GM12878 (cell line): ENCODE measurements around the gene TMED10. TPM values are rescaled to one million over a fixed set of nuclear protein-coding genes. Genes with fewer than 3 reads are reported as not detected.

Experiments
- ATAC-seq: fragments of 200-7000 bp; cut with Tn5 transposase; 3 replicates; pipeline ENCODE4 v1.9.1; 2020; ENCODE audit warnings: mild to moderate bottlenecking, moderate library complexity
- BruUV-seq: library from RNA; stranded (reverse); fragments of 400-500 nt; replicated peaks from 2 replicates; lab custom pipeline; 2021; lab: Mats Ljungman, UMichigan
- CTCF ChIA-PET: fragments of 300-600 bp; sonication (Branson Sonifier 250); formaldehyde crosslinking; extraction: SDS; loops from one replicate; lab custom pipeline; 2021; ENCODE audit warnings: inconsistent platforms; lab: Yijun Ruan, JAX
- POLR2A ChIA-PET: fragments of 350-600 bp; formaldehyde crosslinking; extraction: SDS; loops from one replicate; lab custom pipeline; 2021; ENCODE audit warnings: inconsistent platforms; lab: Charles Lee
- RAD21 ChIA-PET: fragments of 300-600 bp; sonication (Branson Sonifier 250); formaldehyde crosslinking; loops from one replicate; lab custom pipeline; 2023; ENCODE audit warnings: antibody characterized with exemption; ENCODE audit not compliant: unreplicated experiment; lab: Charles Lee
- SMC1A ChIA-PET: fragments of 300-600 bp; sonication (Branson Sonifier 250); formaldehyde crosslinking; loops from one replicate; lab custom pipeline; 2023; ENCODE audit not compliant: unreplicated experiment, uncharacterized antibody; lab: Charles Lee
- DNase-seq: peaks from one replicate; pipeline ENCODE4 v3.0.0-alpha.2; 2011; ENCODE audit warnings: low read depth, low spot score
- FAIRE-seq: peaks from 3 replicates; lab custom pipeline; 2011; peaks lifted over from hg19 to GRCh38; lab: Jason Lieb, UNC
- H2AFZ ChIP-seq: 2 replicates; pipeline ENCODE4 v1.6.0; 2011; ENCODE audit warnings: low read depth, low read length, control low read depth; ENCODE audit not compliant: control insufficient read depth
- H3K27ac ChIP-seq: 2 replicates; pipeline ENCODE4 v1.5.1; 2011; ENCODE audit warnings: control low read depth; ENCODE audit not compliant: control insufficient read depth, insufficient read depth
- H3K27me3 ChIP-seq, 2 experiments: replicated peaks in 1 of 2; 2 replicates each; pipeline versions ENCODE4 v1.6.0 to v1.6.1; 2011; ENCODE audit warnings: low read length in 1 of 2; ENCODE audit not compliant: control insufficient read depth in 2 of 2, insufficient read depth in 2 of 2
- H3K36me3 ChIP-seq, 2 experiments: 2 replicates each; pipeline ENCODE4 v1.5.1; 2011; ENCODE audit warnings: low read length in 1 of 2; ENCODE audit not compliant: control insufficient read depth in 2 of 2, insufficient read depth in 2 of 2
- H3K4me1 ChIP-seq: 2 replicates; pipeline ENCODE4 v1.6.1; 2011; ENCODE audit warnings: mild to moderate bottlenecking, low read length, moderate library complexity, mixed read lengths; ENCODE audit not compliant: control insufficient read depth, insufficient read depth
- H3K4me2 ChIP-seq: 2 replicates; pipeline ENCODE4 v1.6.0; 2011; ENCODE audit warnings: control low read depth; ENCODE audit not compliant: control insufficient read depth, insufficient read depth
- H3K4me3 ChIP-seq: fragments of 200-600 bp; sonication (generic); 2 replicates; pipeline ENCODE4 v1.5.1; 2016
- H3K79me2 ChIP-seq: 2 replicates; pipeline ENCODE4 v1.6.0; 2011; ENCODE audit warnings: low read length; ENCODE audit not compliant: control insufficient read depth, insufficient read depth
- H3K9ac ChIP-seq: 2 replicates; pipeline ENCODE4 v1.8.0; 2011; ENCODE audit warnings: low read length, control low read depth, mixed read lengths; ENCODE audit not compliant: control insufficient read depth, insufficient read depth
- H3K9me3 ChIP-seq: replicated peaks from 3 replicates; pipeline ENCODE4 v1.5.1; 2011; ENCODE audit warnings: mild to moderate bottlenecking, low read length; ENCODE audit not compliant: control insufficient read depth, insufficient read depth
- H4K20me1 ChIP-seq: 2 replicates; pipeline ENCODE4 v1.6.0; 2011; ENCODE audit not compliant: control insufficient read depth, insufficient read depth
- ASH2L ChIP-seq: fragments of 300-600, 200-600 bp; sonication (generic); IDR thresholded peaks from 2 replicates; pipeline ENCODE4 v1.6.1; 2017; ENCODE audit warnings: low read depth, mild to moderate bottlenecking, borderline replicate concordance
- BRCA1 ChIP-seq: IDR thresholded peaks from 2 replicates; pipeline ENCODE4 v1.6.1; 2011; ENCODE audit warnings: low read depth, low read length, improper control_type of control experiment
- DPF2 ChIP-seq: fragments of 450-650 bp; IDR thresholded peaks from 2 replicates; pipeline ENCODE4 v1.6.1; 2017; ENCODE audit warnings: mild to moderate bottlenecking
- EGR1 ChIP-seq, 2 experiments: IDR thresholded peaks; 1 replicate in 1 of 2; 2 replicates in 1 of 2; pipeline ENCODE4 v1.6.1; 2011 to 2012; ENCODE audit warnings: low read depth in 2 of 2, low read length in 2 of 2, borderline replicate concordance in 1 of 2, mild to moderate bottlenecking in 1 of 2, moderate library complexity in 1 of 2
- EP300 ChIP-seq, 2 experiments: fragments of 150-350 bp in 1 of 2; IDR thresholded peaks; 2 replicates each; pipeline ENCODE4 v1.6.1; 2011 to 2012; ENCODE audit warnings: low read depth in 2 of 2, low read length in 2 of 2, borderline replicate concordance in 1 of 2, improper control_type of control experiment in 1 of 2, inconsistent platforms in 1 of 2; ENCODE audit not compliant: control insufficient read depth in 1 of 2
- FOXM1 ChIP-seq: IDR thresholded peaks from 2 replicates; pipeline ENCODE4 v1.6.1; 2012; ENCODE audit warnings: low read depth, mild to moderate bottlenecking, inconsistent platforms, low read length, moderate library complexity
- JUND ChIP-seq: IDR thresholded peaks from 2 replicates; pipeline ENCODE4 v1.6.1; 2012; ENCODE audit warnings: low read depth, mild to moderate bottlenecking, low read length, improper control_type of control experiment, moderate library complexity
- MTA2 ChIP-seq: fragments of 450-650 bp; IDR thresholded peaks from 2 replicates; pipeline ENCODE4 v1.6.1; 2016; ENCODE audit warnings: low read depth, mild to moderate bottlenecking, moderate library complexity
- RAD21 ChIP-seq: IDR thresholded peaks from 2 replicates; pipeline ENCODE4 v1.6.1; 2011; ENCODE audit warnings: mild to moderate bottlenecking, low read depth, low read length, moderate library complexity; ENCODE audit not compliant: insufficient read depth
- SMC3 ChIP-seq: IDR thresholded peaks from 2 replicates; pipeline ENCODE4 v1.6.1; 2011; ENCODE audit warnings: low read length, improper control_type of control experiment, borderline replicate concordance
- SUPT20H ChIP-seq: IDR thresholded peaks from 2 replicates; pipeline ENCODE4 v1.6.1; 2011; ENCODE audit warnings: low read depth, mild to moderate bottlenecking, low read length, moderate library complexity, borderline replicate concordance; ENCODE audit not compliant: control insufficient read depth
- TAF1 ChIP-seq: IDR thresholded peaks from 2 replicates; pipeline ENCODE4 v1.6.1; 2011; ENCODE audit warnings: mild to moderate bottlenecking, low read depth, low read length, borderline replicate concordance
- TCF7 ChIP-seq: IDR thresholded peaks from 2 replicates; pipeline ENCODE4 v1.6.1; 2014; ENCODE audit warnings: antibody characterized with exemption, borderline replicate concordance
- WGBS: methylation state at CpG from one replicate; pipeline ENCODE4 v1.1.6; 2016; ENCODE audit warnings: low lambda C conversion rate; ENCODE audit not compliant: insufficient replicate concordance, insufficient coverage; ENCODE audit errors: missing lambda C conversion rate; 5-methylcytosine and 5-hydroxymethylcytosine counted together
- in situ Hi-C: fragments of 300-500 bp; cut with MboI; formaldehyde crosslinking; loops from 9 replicates; pipeline ENCODE4 v1.14.3; 2018; ENCODE audit warnings: mixed read lengths
- intact Hi-C: fragments of 100-400 bp; cut with micrococcal nuclease; formaldehyde crosslinking; loops from one replicate; pipeline ENCODE4 v1.14.2; 2022; ENCODE audit not compliant: unreplicated experiment
- polyA plus RNA-seq, 11 experiments: library from polyadenylated mRNA; depleted of rRNA in 4 of 11; unstranded in 6 of 11; stranded (reverse) in 5 of 11; fragments of >200 nt; fragmentation: Nextera tagmentation in 4 of 11; fragmentation: Illumina TruSeq in 1 of 11; extraction: Ambion mirVana in 4 of 11; extraction: Trizol in 1 of 11; gene quantifications; 1 replicate in 1 of 11; 2 replicates in 10 of 11; pipeline versions ENCODE4 v1.2.1 to v1.2.3, GENCODE V29; 2011 to 2016; ENCODE audit warnings: inconsistent platforms in 2 of 11, missing spikeins in 2 of 11, low read depth in 1 of 11
- total RNA-seq, 4 experiments: library from RNA; depleted of rRNA in 3 of 4; stranded (reverse); fragments of >200 nt in 3 of 4; fragmentation: Illumina TruSeq in 1 of 4; extraction: Trizol in 1 of 4; gene quantifications; 2 replicates each; pipeline versions ENCODE4 v1.2.1 to v1.2.3, GENCODE V29; 2013 to 2021

The TMED10 gene
- total and polyA plus RNA-seq, 10 of the 15 experiments (the other 5 are each of a cell fraction or from before 2014, with no cell fraction given): 99.8 to 270 (median 180) TPM

- ChIA-PET RAD21 (interaction anchor here (1.2 to 1.8 kb wide), 2 partner anchors 10 to 326 kb away, joined by 3 to 4 read pairs; no protein-coding TSS in a partner anchor), CTCF (interaction anchor here (0.6 to 11.2 kb wide), 3 partner anchors 13 to 207 kb away, joined by 3 to 279 read pairs (median 3); no protein-coding TSS in a partner anchor), POLR2A (interaction anchor here (0.9 to 1.3 kb wide), 2 partner anchors 16 to 174 kb away, joined by 3 read pairs; no protein-coding TSS in a partner anchor), SMC1A (interaction anchor here (0.8 to 5.2 kb wide), 5 partner anchors 8 to 359 kb away, joined by 3 to 154 read pairs (median 5); no protein-coding TSS in a partner anchor)
- H3K9me3 ChIP-seq: no peaks in the 10 kb centered on the region
- peak overlapping the region; percentile 88 for H3K27ac ChIP-seq
- BruUV-seq: no TSS peak
- no peak overlapping the region for H2AFZ ChIP-seq
- in situ Hi-C loops (loop anchor here (5.0 to 10.0 kb wide), 3 partner anchors 357 to 527 kb away; no protein-coding TSS in a partner anchor), intact Hi-C loops (loop anchor here (2.0 kb wide), 1 partner anchor 359 kb away; no protein-coding TSS in a partner anchor)
- H3K36me3 ChIP-seq: peaks cover 0 to 7% of the 10 kb centered on the region in 2 experiments; a peak in 2 of 4 replicates
- peak overlapping the region; percentile 95 for H3K9ac ChIP-seq
- ATAC-seq (no peak), FAIRE-seq (no peak), DNase-seq (no peak)
- H3K27me3 ChIP-seq: no peaks in the 10 kb centered on the region
- peaks cover 32% of the 10 kb centered on the region for H3K79me2 ChIP-seq
- H3K4me1 ChIP-seq: peaks cover 11% of the 10 kb centered on the region
- peak overlapping the region; percentile 76 for H3K4me3 ChIP-seq
- H4K20me1 ChIP-seq: no peaks in the 10 kb centered on the region
- TF ChIP-seq BRCA1 (no peak), FOXM1 (no peak), ASH2L (no peak), RAD21 (no peak), MTA2 (no peak), SUPT20H (no peak), DPF2 (no peak), JUND (no peak), TAF1 (no peak), EGR1 (IDR thresholded peaks at IDR 0.05; ENCODE audit: borderline replicate concordance in 1 of 2, low read depth in 2 of 2, low read length in 2 of 2) (no peak), EP300 (IDR thresholded peaks at IDR 0.05; ENCODE audit: borderline replicate concordance in 1 of 2, control insufficient read depth in 1 of 2, low read depth in 2 of 2, low read length in 2 of 2) (no peak), TCF7 (no peak), SMC3 (no peak)
- H3K4me2 ChIP-seq: peak overlapping the region; percentile 95
- 58% methylated on average over 10 of the region's 10 CpGs for WGBS
Observed at GRCh38 chr14:75127903-75128595, 48.4 kb downstream of the TMED10 start.
